Inferior parietal cortex (tissue), 1 donor: ENCODE results near the gene GATA3.

Experiments used
- DNase-seq: peaks from one replicate; pipeline ENCODE4 v3.0.0-alpha.2; 2016; ENCODE audit errors: extremely low spot score

GATA3 gene

GRCh38 chr10:8051109-8051821 lies 3.2 kb upstream of the GATA3 start:
- no peak for DNase-seq

GRCh38 chr10:8051851-8052257 lies 2.6 kb upstream of the GATA3 start:
- DNase-seq, result no peak

GRCh38 chr10:8052341-8052955 lies 2.0 kb upstream of the GATA3 start:
- no peak for DNase-seq

GRCh38 chr10:8052956-8053445 lies 1.5 kb upstream of the GATA3 start:
- no peak for DNase-seq

GRCh38 chr10:8053446-8054243 lies 843 bp upstream of the GATA3 start:
- peak; percentile 14 for DNase-seq

GRCh38 chr10:8054244-8054493 lies 319 bp upstream of the GATA3 start:
- DNase-seq, result no peak

GRCh38 chr10:8055420-8056349 lies 1.2 kb downstream of the GATA3 start:
- DNase-seq, result no peak

GRCh38 chr10:8056378-8056777 lies 1.9 kb downstream of the GATA3 start:
- DNase-seq, result no peak

GRCh38 chr10:8056871-8057331 lies 2.4 kb downstream of the GATA3 start:
- no peak for DNase-seq

GRCh38 chr10:8057636-8058273 lies 3.3 kb downstream of the GATA3 start:
- DNase-seq, result no peak

- DNase-seq, result no peak
These were observed 4.0 kb downstream of the GATA3 start for GRCh38 chr10:8058274-8059111.

GRCh38 chr10:8059191-8059936 lies 4.9 kb downstream of the GATA3 start:
- no peak for DNase-seq

- no peak for DNase-seq
These were observed 5.7 kb downstream of the GATA3 start for GRCh38 chr10:8060010-8060703.

- DNase-seq, result no peak
These were observed 6.2 kb downstream of the GATA3 start for GRCh38 chr10:8060704-8061121.

- DNase-seq, result no peak
These were observed 7.1 kb downstream of the GATA3 start for GRCh38 chr10:8061274-8062211.

GRCh38 chr10:8063128-8063908 lies 8.8 kb downstream of the GATA3 start:
- no peak for DNase-seq

- no peak for DNase-seq
These were observed 9.4 kb downstream of the GATA3 start for GRCh38 chr10:8063935-8064334.
